MCF 10A (cell line): Measurements from ENCODE around the gene RASGEF1C. TPM values are rescaled to one million over a fixed set of nuclear protein-coding genes. Genes with fewer than 3 reads are reported as not detected.

ENCODE experiments used
- BruUV-seq: library from RNA; stranded (reverse); fragments of 400-500 nt; replicated peaks from 2 replicates; lab custom pipeline; 2021; lab: Mats Ljungman, UMichigan
- CTCF ChIA-PET: fragments of 300-600 bp; sonication (Branson Sonifier 250); formaldehyde crosslinking; extraction: SDS; loops from one replicate; lab custom pipeline; 2021; ENCODE audit warnings: antibody characterized with exemption, inconsistent platforms; lab: Yijun Ruan, JAX
- POLR2A ChIA-PET: fragments of 300-600, 350-650 bp; sonication (Branson Sonifier 250); formaldehyde crosslinking; extraction: SDS; loops from one replicate; lab custom pipeline; 2020; ENCODE audit warnings: antibody characterized with exemption, inconsistent platforms; lab: Yijun Ruan, JAX
- DNase-seq: peaks from one replicate; pipeline ENCODE4 v3.0.0-alpha.2; 2018; ENCODE audit not compliant: unreplicated experiment
- H3K27ac Mint-ChIP-seq: one replicate; pipeline ENCODE4 v1.8.0; 2022; ENCODE audit warnings: mild to moderate bottlenecking, low read depth, mixed read lengths; ENCODE audit not compliant: unreplicated experiment
- H3K27me3 Mint-ChIP-seq: one replicate; pipeline ENCODE4 v1.8.0; 2022; ENCODE audit warnings: mixed read lengths; ENCODE audit not compliant: insufficient read depth, unreplicated experiment
- H3K36me3 Mint-ChIP-seq: one replicate; pipeline ENCODE4 v1.8.0; 2022; ENCODE audit warnings: mild to moderate bottlenecking, moderate library complexity, mixed read lengths; ENCODE audit not compliant: insufficient read depth, unreplicated experiment
- H3K4me1 Mint-ChIP-seq: one replicate; pipeline ENCODE4 v1.8.0; 2022; ENCODE audit warnings: mixed read lengths; ENCODE audit not compliant: insufficient read depth, unreplicated experiment
- H3K4me3 Mint-ChIP-seq: one replicate; pipeline ENCODE4 v1.8.0; 2022; ENCODE audit warnings: mild to moderate bottlenecking, moderate library complexity, mixed read lengths; ENCODE audit not compliant: unreplicated experiment
- H3K9me3 Mint-ChIP-seq: one replicate; pipeline ENCODE4 v1.8.0; 2022; ENCODE audit warnings: mixed read lengths; ENCODE audit not compliant: unreplicated experiment
- CTCF ChIP-seq: fragments of 200-600 bp; IDR thresholded peaks from one replicate; pipeline ENCODE4 v1.8.0; 2022; ENCODE audit warnings: antibody characterized with exemption, mild to moderate bottlenecking; ENCODE audit not compliant: unreplicated experiment
- intact Hi-C: fragments of 100-400 bp; cut with micrococcal nuclease; formaldehyde crosslinking; loops from 2 replicates; pipeline ENCODE4 v1.14.1; 2022
- total RNA-seq: library from RNA; stranded (reverse); gene quantifications from 2 replicates; pipeline ENCODE4 v1.2.3, GENCODE V29; 2022

RASGEF1C gene
- total RNA-seq, 1 experiment from 2014 or later: not detected

- POLR2A ChIA-PET: interaction anchor here (0.5 to 0.6 kb wide), 2 partner anchors 189 to 315 kb away, joined by 3 read pairs; no protein-coding TSS in a partner anchor
- no peaks in the 10 kb centered on the region for H3K4me1 Mint-ChIP-seq
- no TSS peak for BruUV-seq
- no peak for TF ChIP-seq CTCF
- peaks cover 35% of the 10 kb centered on the region for H3K27me3 Mint-ChIP-seq
- no peak overlapping the region for H3K27ac Mint-ChIP-seq
- CTCF ChIA-PET: no interaction called here
- H3K9me3 Mint-ChIP-seq: no peaks in the 10 kb centered on the region
- no peak for DNase-seq
- no peak overlapping the region for H3K4me3 Mint-ChIP-seq
- intact Hi-C loops: no loop called here
- no peaks in the 10 kb centered on the region for H3K36me3 Mint-ChIP-seq
Measured at GRCh38 chr5:180154821-180155364, 54.1 kb downstream of the RASGEF1C start.

- no peak overlapping the region for H3K27ac Mint-ChIP-seq
- no TSS peak for BruUV-seq
- H3K4me3 Mint-ChIP-seq: no peak overlapping the region
- intact Hi-C loops: no loop called here
- no peaks in the 10 kb centered on the region for H3K36me3 Mint-ChIP-seq
- CTCF ChIA-PET: no interaction called here
- no peaks in the 10 kb centered on the region for H3K9me3 Mint-ChIP-seq
- peaks cover 30% of the 10 kb centered on the region for H3K27me3 Mint-ChIP-seq
- POLR2A ChIA-PET: no interaction called here
- no peak for DNase-seq
- H3K4me1 Mint-ChIP-seq: no peaks in the 10 kb centered on the region
- no peak for TF ChIP-seq CTCF
Measured at GRCh38 chr5:180153991-180154390, 55.0 kb downstream of the RASGEF1C start.

GRCh38 chr5:180153099-180153498 lies 55.9 kb downstream of the RASGEF1C start:
- no peak for TF ChIP-seq CTCF

GRCh38 chr5:180143656-180144364 lies 65.2 kb downstream of the RASGEF1C start:
- peaks cover 1% of the 10 kb centered on the region for H3K36me3 Mint-ChIP-seq
- intact Hi-C loops: no loop called here
- no peak overlapping the region for H3K27ac Mint-ChIP-seq
- BruUV-seq: no TSS peak
- H3K4me3 Mint-ChIP-seq: no peak overlapping the region
- ChIA-PET CTCF (interaction anchor here (0.6 to 0.7 kb wide), 2 partner anchors 66 to 91 kb away, joined by 3 to 4 read pairs; no protein-coding TSS in a partner anchor), POLR2A (no interaction called here)
- H3K4me1 Mint-ChIP-seq: no peaks in the 10 kb centered on the region
- peaks cover 16% of the 10 kb centered on the region for H3K9me3 Mint-ChIP-seq
- no peak for TF ChIP-seq CTCF
- H3K27me3 Mint-ChIP-seq: peaks cover 63% of the 10 kb centered on the region
- DNase-seq: no peak

More at GRCh38 chr5:180153099-180153498, 55.9 kb downstream of the RASGEF1C start:
- H3K4me3 Mint-ChIP-seq: no peak overlapping the region
- no peaks in the 10 kb centered on the region for H3K4me1 Mint-ChIP-seq
- POLR2A ChIA-PET: no interaction called here
- no peaks in the 10 kb centered on the region for H3K36me3 Mint-ChIP-seq
- no peak overlapping the region for H3K27ac Mint-ChIP-seq
- no TSS peak for BruUV-seq
- DNase-seq: no peak
- intact Hi-C loops: no loop called here
- CTCF ChIA-PET: no interaction called here
- no peaks in the 10 kb centered on the region for H3K9me3 Mint-ChIP-seq
- H3K27me3 Mint-ChIP-seq: peaks cover 29% of the 10 kb centered on the region
